ENCODE measurements around the gene POTEF.
"Not testable (repeated sequence)": the region's sequence is repeated elsewhere in the genome, so short reads cannot be mapped to it uniquely, and the experiment has no call there.

POTEF gene

DNA sequence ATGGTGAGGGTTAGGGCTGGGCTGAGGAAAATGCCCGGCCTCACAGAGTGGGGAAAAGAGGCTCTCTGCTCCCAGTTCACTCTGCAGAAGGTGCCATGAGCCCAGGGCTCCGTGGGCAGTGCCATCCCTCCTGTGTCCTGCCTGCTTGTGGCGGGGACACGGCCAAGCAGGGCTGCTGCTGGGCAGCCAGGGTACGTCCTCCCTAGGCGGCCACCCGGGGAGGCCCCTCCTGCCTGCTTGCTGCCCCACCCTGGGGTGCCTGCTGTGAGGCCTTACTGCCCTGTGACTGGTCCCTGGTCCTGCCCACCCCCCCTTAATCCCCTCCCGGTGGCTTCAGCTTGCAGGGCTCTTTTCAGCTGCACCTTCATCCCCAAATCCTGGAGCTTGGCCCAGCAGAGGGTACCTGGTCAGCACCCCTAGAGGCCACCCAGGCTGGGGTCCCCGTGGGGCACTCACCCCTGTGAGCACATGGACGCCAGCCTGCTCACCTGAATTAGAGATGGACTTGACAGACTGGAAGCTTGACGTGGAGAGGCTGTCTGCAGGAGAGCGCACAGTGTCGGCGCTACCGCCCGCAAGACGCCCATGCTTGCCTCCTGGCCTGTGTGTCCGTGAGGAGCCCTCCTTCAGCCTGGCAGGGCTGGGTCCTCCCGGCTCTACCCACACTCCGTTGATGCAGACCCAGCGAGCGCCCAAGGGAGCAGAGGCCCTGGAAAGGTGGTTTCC, 12.8 kb upstream of the POTEF start:
- not testable (repeated sequence) for H3K4me3 ChIP-seq (ENCODE audit: severe bottlenecking); H3K4me1 ChIP-seq (ENCODE audit: insufficient read depth, poor library complexity, severe bottlenecking); DNase-seq (ENCODE audit: low spot score); H3K36me3 ChIP-seq (ENCODE audit: low read depth); H3K27me3 ChIP-seq (ENCODE audit: insufficient read depth, poor library complexity, severe bottlenecking); ATAC-seq (ENCODE audit: low read depth); H3K9me3 ChIP-seq (ENCODE audit: severe bottlenecking); H3K27ac ChIP-seq (ENCODE audit: poor library complexity, severe bottlenecking)

DNA sequence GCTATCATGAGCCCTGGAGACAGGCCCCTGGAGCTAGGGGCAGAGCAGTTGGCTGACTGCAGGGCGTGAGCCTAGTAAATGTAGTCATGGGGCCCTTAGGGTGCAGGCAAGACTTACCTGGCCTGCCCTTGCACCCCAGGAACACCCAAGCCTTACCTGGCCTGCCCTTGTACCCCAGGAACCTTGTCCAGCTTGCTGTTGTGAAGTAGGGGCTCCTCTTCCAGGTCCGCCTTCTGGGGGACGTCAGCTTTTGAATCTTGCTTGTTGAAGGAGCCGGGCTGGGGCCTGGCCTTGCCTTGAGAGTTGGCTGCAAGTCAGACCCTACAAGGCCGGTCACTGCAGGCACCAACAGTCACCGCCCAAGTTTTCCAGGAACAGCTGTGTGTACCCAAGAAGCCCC, 12.0 kb upstream of the POTEF start:
- not testable (repeated sequence) for ATAC-seq (ENCODE audit: low read depth); DNase-seq (ENCODE audit: low spot score); H3K4me1 ChIP-seq (ENCODE audit: insufficient read depth, poor library complexity, severe bottlenecking); H3K27ac ChIP-seq (ENCODE audit: poor library complexity, severe bottlenecking); H3K9me3 ChIP-seq (ENCODE audit: severe bottlenecking); H3K27me3 ChIP-seq (ENCODE audit: insufficient read depth, poor library complexity, severe bottlenecking); H3K4me3 ChIP-seq (ENCODE audit: severe bottlenecking); H3K36me3 ChIP-seq (ENCODE audit: low read depth)

DNA sequence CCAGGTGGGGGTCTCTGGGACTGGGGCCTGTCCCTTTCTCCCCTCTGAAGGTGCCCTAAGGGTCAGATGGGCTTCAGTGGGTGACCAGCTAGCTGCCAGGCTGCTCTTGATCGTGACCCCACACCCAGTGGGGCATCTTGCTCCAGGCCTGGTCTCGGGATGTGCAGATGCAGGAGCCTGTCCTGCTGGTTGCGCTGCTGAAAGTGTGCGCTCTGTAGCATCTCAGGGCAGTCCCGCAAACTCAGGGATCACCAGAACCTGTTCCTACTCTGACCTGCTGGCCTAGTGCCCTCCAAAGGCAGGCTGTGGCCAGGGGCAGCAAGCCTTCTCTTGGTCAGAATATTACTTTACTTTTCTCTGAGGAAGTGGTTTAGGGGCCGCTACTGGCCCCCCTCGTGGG, 11.5 kb upstream of the POTEF start:
- not testable (repeated sequence) for DNase-seq (ENCODE audit: low spot score); H3K27me3 ChIP-seq (ENCODE audit: insufficient read depth, poor library complexity, severe bottlenecking); H3K27ac ChIP-seq (ENCODE audit: poor library complexity, severe bottlenecking); H3K4me1 ChIP-seq (ENCODE audit: insufficient read depth, poor library complexity, severe bottlenecking); H3K4me3 ChIP-seq (ENCODE audit: severe bottlenecking); ATAC-seq (ENCODE audit: low read depth); H3K36me3 ChIP-seq (ENCODE audit: low read depth); H3K9me3 ChIP-seq (ENCODE audit: severe bottlenecking)

DNA sequence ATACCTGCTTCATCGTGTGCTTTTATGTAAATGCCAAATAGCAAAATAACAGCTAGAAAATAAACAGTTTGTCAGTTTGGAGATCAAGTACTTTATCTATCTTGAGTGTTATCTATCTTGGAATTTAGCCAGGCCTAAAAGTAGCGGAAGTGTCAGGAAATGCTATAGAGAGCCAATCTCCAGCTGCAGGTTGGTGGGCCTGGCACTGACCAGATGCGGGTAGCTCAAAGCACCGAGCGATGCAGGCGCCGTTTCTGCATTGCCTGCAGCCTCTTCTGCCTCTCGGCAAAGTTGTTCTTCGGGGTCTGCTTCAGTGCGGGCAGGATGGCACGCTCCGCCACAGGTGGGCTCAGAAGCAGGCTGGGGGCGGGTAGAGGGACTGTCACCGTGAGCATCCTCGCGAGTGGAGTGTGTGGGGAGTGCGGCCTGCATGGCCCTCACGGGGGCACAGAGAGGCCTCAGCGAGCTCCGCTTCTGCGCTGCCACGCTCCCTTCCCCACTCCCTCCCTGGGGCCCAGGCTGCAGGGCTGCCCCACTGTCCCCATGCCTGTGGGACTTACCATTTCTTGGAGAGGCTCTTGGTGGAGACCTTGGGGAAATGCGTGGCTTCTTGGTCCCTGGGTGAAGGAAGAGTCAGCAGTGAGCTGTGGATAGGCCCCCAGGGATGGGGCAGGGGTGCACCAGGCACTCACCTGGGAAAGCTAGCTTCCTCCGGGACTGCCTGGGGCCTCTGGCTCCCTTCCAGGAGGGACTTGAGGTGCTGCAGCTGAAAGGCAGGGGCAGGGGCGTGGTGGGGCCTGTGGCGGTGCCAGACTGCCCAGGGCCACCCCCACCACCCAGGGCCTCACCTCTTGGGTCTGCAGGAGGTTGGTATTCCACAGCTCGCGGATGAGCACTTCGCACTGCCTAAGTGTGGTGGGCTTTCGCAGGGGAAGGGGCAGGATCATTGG, 10.6 kb upstream of the POTEF start:
- not testable (repeated sequence) for H3K27ac ChIP-seq (ENCODE audit: poor library complexity, severe bottlenecking); H3K9me3 ChIP-seq (ENCODE audit: severe bottlenecking); ATAC-seq (ENCODE audit: low read depth); H3K4me1 ChIP-seq (ENCODE audit: insufficient read depth, poor library complexity, severe bottlenecking); H3K36me3 ChIP-seq (ENCODE audit: low read depth); DNase-seq (ENCODE audit: low spot score); H3K27me3 ChIP-seq (ENCODE audit: insufficient read depth, poor library complexity, severe bottlenecking); H3K4me3 ChIP-seq (ENCODE audit: severe bottlenecking)

DNA sequence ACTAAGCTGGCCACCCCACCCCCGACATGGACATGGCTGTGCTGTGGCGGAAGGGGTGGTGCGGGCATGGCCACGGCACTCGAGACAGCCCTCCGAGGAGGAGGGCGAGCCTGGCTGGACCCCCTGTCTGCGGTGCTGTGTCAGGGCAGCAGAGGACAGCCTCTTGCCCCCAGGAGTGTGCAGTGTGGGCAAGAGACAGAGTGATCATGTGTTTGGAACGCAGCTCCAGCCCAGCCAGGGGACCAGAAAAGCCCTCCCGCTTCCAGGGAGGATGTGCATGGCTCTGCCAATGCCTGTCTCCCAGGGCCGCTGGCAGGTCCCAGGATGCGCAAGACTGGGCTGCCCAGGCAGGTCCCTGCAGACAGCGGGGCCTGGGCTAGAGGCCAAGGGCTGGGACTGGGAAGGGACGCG, 9.8 kb upstream of the POTEF start:
- H3K4me1 ChIP-seq (ENCODE audit: insufficient read depth, poor library complexity, severe bottlenecking); H3K27ac ChIP-seq (ENCODE audit: poor library complexity, severe bottlenecking); H3K9me3 ChIP-seq (ENCODE audit: severe bottlenecking); DNase-seq (ENCODE audit: low spot score); H3K27me3 ChIP-seq (ENCODE audit: insufficient read depth, poor library complexity, severe bottlenecking); H3K36me3 ChIP-seq (ENCODE audit: low read depth); H3K4me3 ChIP-seq (ENCODE audit: severe bottlenecking): not testable (repeated sequence)
- ATAC-seq (ENCODE audit: low read depth), result peak; percentile 54; the same call in 2 of the 3 replicates

DNA sequence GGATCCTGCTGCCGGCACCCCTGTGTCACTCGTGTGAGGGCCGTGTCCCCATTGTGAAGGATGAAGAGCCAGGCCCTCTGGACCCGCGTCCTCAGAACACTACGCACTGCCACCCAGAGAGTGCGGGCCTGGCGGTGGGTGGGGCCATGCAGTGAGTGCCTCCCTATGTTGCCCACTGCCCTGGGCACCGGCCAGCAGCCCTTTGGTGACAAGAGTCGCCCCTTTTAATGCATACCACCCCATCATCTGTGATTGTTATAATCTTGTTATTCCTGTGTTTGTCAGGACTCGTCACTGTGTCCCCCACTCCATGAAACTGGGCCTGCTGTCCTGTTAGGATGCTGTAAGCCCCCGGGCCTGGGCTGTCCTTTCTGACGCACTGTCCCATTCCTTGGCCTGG, 9.3 kb upstream of the POTEF start:
- H3K36me3 ChIP-seq (ENCODE audit: low read depth); H3K27me3 ChIP-seq (ENCODE audit: insufficient read depth, poor library complexity, severe bottlenecking); H3K4me3 ChIP-seq (ENCODE audit: severe bottlenecking); DNase-seq (ENCODE audit: low spot score); ATAC-seq (ENCODE audit: low read depth); H3K27ac ChIP-seq (ENCODE audit: poor library complexity, severe bottlenecking); H3K9me3 ChIP-seq (ENCODE audit: severe bottlenecking); H3K4me1 ChIP-seq (ENCODE audit: insufficient read depth, poor library complexity, severe bottlenecking): not testable (repeated sequence)

DNA sequence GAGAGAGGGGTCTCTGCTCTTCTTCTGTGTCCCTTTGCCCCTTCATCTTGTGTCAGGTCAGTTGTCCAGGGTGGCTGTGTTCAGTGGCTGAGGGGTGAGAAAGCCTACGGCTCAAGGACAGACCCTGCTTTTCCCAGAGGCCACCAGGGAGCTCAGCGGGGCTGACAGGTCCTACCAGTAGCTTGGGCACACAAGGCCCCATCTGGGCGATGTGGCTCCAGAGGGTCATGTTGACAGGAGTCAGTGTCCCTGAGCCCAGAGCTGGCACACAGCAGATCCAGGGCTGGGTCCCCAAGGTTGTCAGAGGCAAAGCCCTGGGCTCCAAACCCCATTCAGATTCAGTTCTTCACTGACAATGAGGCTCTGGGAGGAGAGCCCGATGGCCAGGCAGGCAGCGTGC, 8.1 kb upstream of the POTEF start:
- H3K27ac ChIP-seq (ENCODE audit: poor library complexity, severe bottlenecking); H3K36me3 ChIP-seq (ENCODE audit: low read depth); ATAC-seq (ENCODE audit: low read depth); H3K9me3 ChIP-seq (ENCODE audit: severe bottlenecking); DNase-seq (ENCODE audit: low spot score); H3K4me3 ChIP-seq (ENCODE audit: severe bottlenecking); H3K4me1 ChIP-seq (ENCODE audit: insufficient read depth, poor library complexity, severe bottlenecking); H3K27me3 ChIP-seq (ENCODE audit: insufficient read depth, poor library complexity, severe bottlenecking): not testable (repeated sequence)

DNA sequence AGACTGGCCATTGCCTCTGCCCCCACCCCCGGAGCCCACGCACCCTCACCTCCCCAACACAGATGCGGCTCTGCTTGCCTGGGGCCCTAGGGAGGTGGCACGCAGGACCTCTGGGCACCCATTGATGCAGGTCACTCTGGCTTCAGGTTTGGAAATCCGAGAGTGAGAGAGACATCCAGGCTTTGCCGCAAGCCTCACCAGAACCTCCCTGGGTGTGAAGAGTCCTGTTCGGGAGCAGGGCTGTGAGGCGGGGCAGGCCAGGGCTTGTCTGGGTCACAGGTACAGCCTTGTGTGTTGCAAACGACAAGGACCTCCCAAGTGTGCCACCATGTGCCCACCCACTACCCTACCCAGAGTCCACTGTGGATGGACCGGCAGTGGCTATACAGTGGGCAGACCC, 7.5 kb upstream of the POTEF start:
- H3K9me3 ChIP-seq (ENCODE audit: severe bottlenecking); H3K4me3 ChIP-seq (ENCODE audit: severe bottlenecking); H3K27me3 ChIP-seq (ENCODE audit: insufficient read depth, poor library complexity, severe bottlenecking); H3K36me3 ChIP-seq (ENCODE audit: low read depth); H3K4me1 ChIP-seq (ENCODE audit: insufficient read depth, poor library complexity, severe bottlenecking); ATAC-seq (ENCODE audit: low read depth); H3K27ac ChIP-seq (ENCODE audit: poor library complexity, severe bottlenecking); DNase-seq (ENCODE audit: low spot score): not testable (repeated sequence)

Data from RWPE2 (cell line).